Thyroid gland (tissue), 4 donors: ENCODE results near the gene SEC14L1.

Experiments used
- POLR2A ChIP-seq, 2 donors: fragments of 450-650 bp; IDR thresholded peaks; one replicate each; pipeline ENCODE4 v1.6.1; 2017; ENCODE audit warnings: antibody characterized with exemption in 2 of 2, mild to moderate bottlenecking in 2 of 2, moderate library complexity in 1 of 2
- TF ChIP-seq, protein P1 (sequence below), 6 experiments: fragments of 200-600 bp in 3 of 6; fragments of 450-650 bp in 3 of 6; sonication (generic) in 3 of 6; IDR thresholded peaks; one replicate each; pipeline ENCODE4 v1.5.1; 2016 to 2019; ENCODE audit warnings: antibody characterized with exemption in 6 of 6, mild to moderate bottlenecking in 2 of 6, inconsistent platforms in 1 of 6, moderate library complexity in 1 of 6

DNA sequence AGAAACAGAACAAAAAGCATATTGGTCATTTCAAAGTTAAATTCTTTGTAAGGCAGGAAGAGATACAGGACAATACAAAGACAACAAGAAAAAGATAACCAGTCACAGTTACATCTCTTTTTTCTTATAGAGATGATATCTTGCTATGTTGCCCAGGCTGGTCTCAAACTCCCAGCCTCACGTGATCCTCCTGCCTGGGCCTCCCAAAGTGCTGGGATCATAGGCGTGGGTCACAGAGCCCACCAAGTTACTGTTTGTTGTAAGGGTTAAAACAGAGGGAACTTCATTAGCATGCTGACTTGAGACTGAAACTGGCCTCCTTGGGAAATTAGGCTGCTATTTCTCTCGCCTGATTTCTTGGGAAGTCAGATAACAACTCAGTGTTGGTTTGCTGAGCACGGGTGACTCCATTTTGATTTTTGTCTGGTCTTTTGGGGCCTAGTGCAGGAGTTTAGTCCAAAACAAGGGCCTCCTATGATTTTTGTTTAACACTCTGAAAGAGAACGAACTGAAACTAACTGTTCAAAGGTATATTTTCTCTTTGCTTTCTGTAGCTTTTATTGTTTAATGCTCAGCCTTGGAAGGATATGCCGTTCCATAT lies 31.5 kb upstream of the SEC14L1 start:
- TF ChIP-seq, protein P1, sequence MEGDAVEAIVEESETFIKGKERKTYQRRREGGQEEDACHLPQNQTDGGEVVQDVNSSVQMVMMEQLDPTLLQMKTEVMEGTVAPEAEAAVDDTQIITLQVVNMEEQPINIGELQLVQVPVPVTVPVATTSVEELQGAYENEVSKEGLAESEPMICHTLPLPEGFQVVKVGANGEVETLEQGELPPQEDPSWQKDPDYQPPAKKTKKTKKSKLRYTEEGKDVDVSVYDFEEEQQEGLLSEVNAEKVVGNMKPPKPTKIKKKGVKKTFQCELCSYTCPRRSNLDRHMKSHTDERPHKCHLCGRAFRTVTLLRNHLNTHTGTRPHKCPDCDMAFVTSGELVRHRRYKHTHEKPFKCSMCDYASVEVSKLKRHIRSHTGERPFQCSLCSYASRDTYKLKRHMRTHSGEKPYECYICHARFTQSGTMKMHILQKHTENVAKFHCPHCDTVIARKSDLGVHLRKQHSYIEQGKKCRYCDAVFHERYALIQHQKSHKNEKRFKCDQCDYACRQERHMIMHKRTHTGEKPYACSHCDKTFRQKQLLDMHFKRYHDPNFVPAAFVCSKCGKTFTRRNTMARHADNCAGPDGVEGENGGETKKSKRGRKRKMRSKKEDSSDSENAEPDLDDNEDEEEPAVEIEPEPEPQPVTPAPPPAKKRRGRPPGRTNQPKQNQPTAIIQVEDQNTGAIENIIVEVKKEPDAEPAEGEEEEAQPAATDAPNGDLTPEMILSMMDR (IDR thresholded peaks at IDR 0.05): no peak
- TF ChIP-seq POLR2A (IDR thresholded peaks at IDR 0.05): no peak
